GM12878 (cell line): Measurements from ENCODE around the gene RANBP9. TPM values are rescaled to one million over a fixed set of nuclear protein-coding genes. Genes with fewer than 3 reads are reported as not detected.

ENCODE experiments used
- CREM ChIP-seq: IDR thresholded peaks from 2 replicates; pipeline ENCODE4 v1.6.1; 2014; ENCODE audit warnings: antibody characterized with exemption, low read depth
- GATAD2B ChIP-seq: fragments of 450-650 bp; conservative IDR thresholded peaks from 2 replicates; pipeline ENCODE4 v1.6.1; 2017; ENCODE audit warnings: low read depth, mild to moderate bottlenecking, moderate library complexity
- KLF5 ChIP-seq: fragments of 450-650 bp; IDR thresholded peaks from 2 replicates; pipeline ENCODE4 v1.6.1; 2014; ENCODE audit warnings: mild to moderate bottlenecking; ENCODE audit not compliant: partially characterized antibody
- MEF2B ChIP-seq: fragments of 450-650 bp; IDR thresholded peaks from 2 replicates; pipeline ENCODE4 v1.6.1; 2018; ENCODE audit warnings: mild to moderate bottlenecking, moderate library complexity; ENCODE audit not compliant: partially characterized antibody, poor library complexity, severe bottlenecking
- NR2F1 ChIP-seq: fragments of 450-650 bp; conservative IDR thresholded peaks from 2 replicates; pipeline ENCODE4 v1.6.1; 2017; ENCODE audit warnings: mild to moderate bottlenecking
- PBX3 ChIP-seq: IDR thresholded peaks from 2 replicates; pipeline ENCODE4 v1.6.1; 2011; ENCODE audit warnings: mild to moderate bottlenecking, low read depth, low read length, moderate library complexity; ENCODE audit not compliant: insufficient replicate concordance
- POU2F2 ChIP-seq: IDR thresholded peaks from 3 replicates; pipeline ENCODE4 v1.6.1; 2011; ENCODE audit warnings: low read depth, mild to moderate bottlenecking, low read length, borderline replicate concordance
- RAD51 ChIP-seq: fragments of 450-650 bp; IDR thresholded peaks from 2 replicates; pipeline ENCODE4 v1.6.1; 2016; ENCODE audit warnings: moderate library complexity, mild to moderate bottlenecking, inconsistent platforms
- SIX5 ChIP-seq: IDR thresholded peaks from 2 replicates; pipeline ENCODE4 v1.6.1; 2011; ENCODE audit warnings: mild to moderate bottlenecking, low read depth, low read length, moderate library complexity; ENCODE audit not compliant: severe bottlenecking
- SMAD5 ChIP-seq: IDR thresholded peaks from 2 replicates; pipeline ENCODE4 v1.6.1; 2016; ENCODE audit warnings: antibody characterized with exemption, low read depth
- STAT3 ChIP-seq: IDR thresholded peaks from 2 replicates; pipeline ENCODE4 v1.6.1; 2011; ENCODE audit warnings: low read depth, low read length, improper control_type of control experiment
- TARDBP ChIP-seq: IDR thresholded peaks from 2 replicates; pipeline ENCODE4 v1.6.1; 2016; ENCODE audit warnings: borderline replicate concordance
- polyA plus RNA-seq, 11 experiments: library from polyadenylated mRNA; depleted of rRNA in 4 of 11; unstranded in 6 of 11; stranded (reverse) in 5 of 11; fragments of >200 nt; fragmentation: Nextera tagmentation in 4 of 11; fragmentation: Illumina TruSeq in 1 of 11; extraction: Ambion mirVana in 4 of 11; extraction: Trizol in 1 of 11; gene quantifications; 1 replicate in 1 of 11; 2 replicates in 10 of 11; pipeline versions ENCODE4 v1.2.1 to v1.2.3, GENCODE V29; 2011 to 2016; ENCODE audit warnings: inconsistent platforms in 2 of 11, missing spikeins in 2 of 11, low read depth in 1 of 11
- total RNA-seq, 4 experiments: library from RNA; depleted of rRNA in 3 of 4; stranded (reverse); fragments of >200 nt in 3 of 4; fragmentation: Illumina TruSeq in 1 of 4; extraction: Trizol in 1 of 4; gene quantifications; 2 replicates each; pipeline versions ENCODE4 v1.2.1 to v1.2.3, GENCODE V29; 2013 to 2021
- TF ChIP-seq, protein P1 (sequence below): fragments of 450-650 bp; IDR thresholded peaks from 2 replicates; pipeline ENCODE4 v1.6.1; 2017; ENCODE audit warnings: borderline replicate concordance
- TF ChIP-seq, protein P2 (sequence below): fragments of 450-650 bp; formaldehyde crosslinking; IDR thresholded peaks from 2 replicates; pipeline ENCODE4 v1.4.0; 2022; ENCODE audit warnings: mild to moderate bottlenecking, moderate library complexity
- TF ChIP-seq, protein P3 (sequence below): IDR thresholded peaks from 2 replicates; pipeline ENCODE4 v1.6.1; 2012; ENCODE audit warnings: low read length, inconsistent platforms
- TF ChIP-seq, protein P4 (sequence below): fragments of 450-650 bp; IDR thresholded peaks from 2 replicates; pipeline ENCODE4 v1.6.1; 2017; ENCODE audit warnings: low read depth, mild to moderate bottlenecking, moderate library complexity

The RANBP9 gene
- total and polyA plus RNA-seq, 10 of the 15 experiments (the other 5 are each of a cell fraction or from before 2014, with no cell fraction given): 3.7 to 43.1 (median 16.2) TPM

GRCh38 chr6:13614926-13615791, 96.5 kb downstream of the RANBP9 start, which contains the start of gene NOL7 (continued):
- TF ChIP-seq, protein P1, sequence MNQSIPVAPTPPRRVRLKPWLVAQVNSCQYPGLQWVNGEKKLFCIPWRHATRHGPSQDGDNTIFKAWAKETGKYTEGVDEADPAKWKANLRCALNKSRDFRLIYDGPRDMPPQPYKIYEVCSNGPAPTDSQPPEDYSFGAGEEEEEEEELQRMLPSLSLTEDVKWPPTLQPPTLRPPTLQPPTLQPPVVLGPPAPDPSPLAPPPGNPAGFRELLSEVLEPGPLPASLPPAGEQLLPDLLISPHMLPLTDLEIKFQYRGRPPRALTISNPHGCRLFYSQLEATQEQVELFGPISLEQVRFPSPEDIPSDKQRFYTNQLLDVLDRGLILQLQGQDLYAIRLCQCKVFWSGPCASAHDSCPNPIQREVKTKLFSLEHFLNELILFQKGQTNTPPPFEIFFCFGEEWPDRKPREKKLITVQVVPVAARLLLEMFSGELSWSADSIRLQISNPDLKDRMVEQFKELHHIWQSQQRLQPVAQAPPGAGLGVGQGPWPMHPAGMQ: no peak
- TF ChIP-seq TARDBP (0 out of 2 replicates have a peak, but pooled peaks have one; percentile 15), MEF2B (no peak), RAD51 (peak; percentile 74), STAT3 (no peak), GATAD2B (peak; percentile 86), NR2F1 (peak; percentile 99), SIX5 (peak; percentile 59), SMAD5 (peak; percentile 81), POU2F2 (peak; percentile 83; the same call in 2 of the 3 replicates), CREM (peak; percentile 73), KLF5 (peak; percentile 63), PBX3 (peak; percentile 30)
- TF ChIP-seq, protein P2, sequence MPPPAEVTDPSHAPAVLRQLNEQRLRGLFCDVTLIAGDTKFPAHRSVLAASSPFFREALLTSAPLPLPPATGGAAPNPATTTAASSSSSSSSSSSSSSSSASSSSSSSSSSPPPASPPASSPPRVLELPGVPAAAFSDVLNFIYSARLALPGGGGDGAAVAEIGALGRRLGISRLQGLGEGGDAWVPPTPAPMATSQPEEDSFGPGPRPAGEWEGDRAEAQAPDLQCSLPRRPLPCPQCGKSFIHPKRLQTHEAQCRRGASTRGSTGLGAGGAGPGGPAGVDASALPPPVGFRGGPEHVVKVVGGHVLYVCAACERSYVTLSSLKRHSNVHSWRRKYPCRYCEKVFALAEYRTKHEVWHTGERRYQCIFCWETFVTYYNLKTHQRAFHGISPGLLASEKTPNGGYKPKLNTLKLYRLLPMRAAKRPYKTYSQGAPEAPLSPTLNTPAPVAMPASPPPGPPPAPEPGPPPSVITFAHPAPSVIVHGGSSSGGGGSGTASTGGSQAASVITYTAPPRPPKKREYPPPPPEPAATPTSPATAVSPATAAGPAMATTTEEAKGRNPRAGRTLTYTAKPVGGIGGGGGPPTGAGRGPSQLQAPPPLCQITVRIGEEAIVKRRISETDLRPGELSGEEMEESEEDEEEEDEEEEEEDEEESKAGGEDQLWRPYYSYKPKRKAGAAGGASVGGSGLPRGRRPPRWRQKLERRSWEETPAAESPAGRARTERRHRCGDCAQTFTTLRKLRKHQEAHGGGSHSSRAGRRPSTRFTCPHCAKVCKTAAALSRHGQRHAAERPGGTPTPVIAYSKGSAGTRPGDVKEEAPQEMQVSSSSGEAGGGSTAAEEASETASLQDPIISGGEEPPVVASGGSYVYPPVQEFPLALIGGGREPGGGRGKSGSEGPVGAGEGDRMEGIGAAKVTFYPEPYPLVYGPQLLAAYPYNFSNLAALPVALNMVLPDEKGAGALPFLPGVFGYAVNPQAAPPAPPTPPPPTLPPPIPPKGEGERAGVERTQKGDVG: no peak
- TF ChIP-seq, protein P3, sequence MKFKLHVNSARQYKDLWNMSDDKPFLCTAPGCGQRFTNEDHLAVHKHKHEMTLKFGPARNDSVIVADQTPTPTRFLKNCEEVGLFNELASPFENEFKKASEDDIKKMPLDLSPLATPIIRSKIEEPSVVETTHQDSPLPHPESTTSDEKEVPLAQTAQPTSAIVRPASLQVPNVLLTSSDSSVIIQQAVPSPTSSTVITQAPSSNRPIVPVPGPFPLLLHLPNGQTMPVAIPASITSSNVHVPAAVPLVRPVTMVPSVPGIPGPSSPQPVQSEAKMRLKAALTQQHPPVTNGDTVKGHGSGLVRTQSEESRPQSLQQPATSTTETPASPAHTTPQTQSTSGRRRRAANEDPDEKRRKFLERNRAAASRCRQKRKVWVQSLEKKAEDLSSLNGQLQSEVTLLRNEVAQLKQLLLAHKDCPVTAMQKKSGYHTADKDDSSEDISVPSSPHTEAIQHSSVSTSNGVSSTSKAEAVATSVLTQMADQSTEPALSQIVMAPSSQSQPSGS: no peak
- TF ChIP-seq, protein P4, sequence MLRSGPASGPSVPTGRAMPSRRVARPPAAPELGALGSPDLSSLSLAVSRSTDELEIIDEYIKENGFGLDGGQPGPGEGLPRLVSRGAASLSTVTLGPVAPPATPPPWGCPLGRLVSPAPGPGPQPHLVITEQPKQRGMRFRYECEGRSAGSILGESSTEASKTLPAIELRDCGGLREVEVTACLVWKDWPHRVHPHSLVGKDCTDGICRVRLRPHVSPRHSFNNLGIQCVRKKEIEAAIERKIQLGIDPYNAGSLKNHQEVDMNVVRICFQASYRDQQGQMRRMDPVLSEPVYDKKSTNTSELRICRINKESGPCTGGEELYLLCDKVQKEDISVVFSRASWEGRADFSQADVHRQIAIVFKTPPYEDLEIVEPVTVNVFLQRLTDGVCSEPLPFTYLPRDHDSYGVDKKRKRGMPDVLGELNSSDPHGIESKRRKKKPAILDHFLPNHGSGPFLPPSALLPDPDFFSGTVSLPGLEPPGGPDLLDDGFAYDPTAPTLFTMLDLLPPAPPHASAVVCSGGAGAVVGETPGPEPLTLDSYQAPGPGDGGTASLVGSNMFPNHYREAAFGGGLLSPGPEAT: peak; percentile 81
